ENCODE results near the gene MOGAT3. TPM values are rescaled to one million over a fixed set of nuclear protein-coding genes. Genes with fewer than 3 reads are reported as not detected.

Gene MOGAT3
- total RNA-seq: not detected in 2 replicates
- long read RNA-seq: 0 reads

DNA sequence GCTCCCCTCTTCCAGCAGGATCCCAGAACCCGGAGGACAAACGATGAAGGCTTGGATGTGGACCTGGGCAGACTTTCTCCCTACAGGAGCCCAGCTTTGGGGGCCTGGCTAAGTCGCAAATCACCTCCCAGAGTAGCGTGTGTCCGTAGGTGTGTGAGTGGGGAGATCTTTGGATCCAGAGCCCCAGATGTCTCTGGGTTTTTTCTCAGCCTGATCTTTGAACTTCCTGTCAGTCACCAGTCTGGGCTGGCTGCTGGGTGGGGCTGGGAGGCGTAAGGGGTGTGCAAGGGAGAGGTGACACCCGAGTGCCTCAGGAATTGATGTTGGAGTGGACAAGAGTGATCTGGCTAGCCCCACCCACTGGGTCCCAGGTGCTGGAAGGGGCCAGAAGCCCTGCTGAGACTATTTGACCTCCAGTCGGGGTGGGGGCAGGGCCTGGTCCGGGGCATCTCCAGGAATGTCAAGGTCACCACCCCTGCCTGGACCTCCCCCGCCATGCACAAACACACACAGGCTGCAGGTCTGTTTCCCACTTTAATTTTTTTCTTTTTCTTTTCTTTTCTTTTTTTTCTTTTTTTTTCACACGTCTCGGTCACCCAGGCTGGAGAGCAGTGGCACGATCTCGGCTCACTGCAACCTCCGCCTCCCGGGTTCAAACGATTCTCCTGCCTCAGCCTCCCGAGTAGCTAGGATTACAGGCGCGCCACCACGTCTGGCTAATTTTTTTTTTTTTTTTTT lies at the start of gene MOGAT3:
Gene MOGAT3 (minus strand): TSS at position 175 of the 738 bp plus-strand sequence. CDS start 182 bp downstream, outside the sequence.
- H3K27me3 Mint-ChIP-seq (ENCODE audit: low read depth): peaks cover 49% of the 10 kb centered on the region
- DNase-seq (ENCODE audit: low read depth, low spot score): no peak
- no peak within 1 kb of the TSS for H3K4me3 Mint-ChIP-seq
- H3K4me1 Mint-ChIP-seq: peaks cover 8% of the 10 kb centered on the region
- H3K36me3 Mint-ChIP-seq (ENCODE audit: low read depth): no peaks in the 10 kb centered on the region
- TF ChIP-seq, protein P1, sequence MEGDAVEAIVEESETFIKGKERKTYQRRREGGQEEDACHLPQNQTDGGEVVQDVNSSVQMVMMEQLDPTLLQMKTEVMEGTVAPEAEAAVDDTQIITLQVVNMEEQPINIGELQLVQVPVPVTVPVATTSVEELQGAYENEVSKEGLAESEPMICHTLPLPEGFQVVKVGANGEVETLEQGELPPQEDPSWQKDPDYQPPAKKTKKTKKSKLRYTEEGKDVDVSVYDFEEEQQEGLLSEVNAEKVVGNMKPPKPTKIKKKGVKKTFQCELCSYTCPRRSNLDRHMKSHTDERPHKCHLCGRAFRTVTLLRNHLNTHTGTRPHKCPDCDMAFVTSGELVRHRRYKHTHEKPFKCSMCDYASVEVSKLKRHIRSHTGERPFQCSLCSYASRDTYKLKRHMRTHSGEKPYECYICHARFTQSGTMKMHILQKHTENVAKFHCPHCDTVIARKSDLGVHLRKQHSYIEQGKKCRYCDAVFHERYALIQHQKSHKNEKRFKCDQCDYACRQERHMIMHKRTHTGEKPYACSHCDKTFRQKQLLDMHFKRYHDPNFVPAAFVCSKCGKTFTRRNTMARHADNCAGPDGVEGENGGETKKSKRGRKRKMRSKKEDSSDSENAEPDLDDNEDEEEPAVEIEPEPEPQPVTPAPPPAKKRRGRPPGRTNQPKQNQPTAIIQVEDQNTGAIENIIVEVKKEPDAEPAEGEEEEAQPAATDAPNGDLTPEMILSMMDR (conservative IDR thresholded peaks at IDR 0.05): no peak
- H3K27ac Mint-ChIP-seq (ENCODE audit: unreplicated experiment): no peak within 1 kb of the TSS
- H3K9me3 Mint-ChIP-seq: no peaks in the 10 kb centered on the region

GRCh38 chr7:101250324-101250723 lies 49.5 kb upstream of the MOGAT3 start:
- H3K27ac Mint-ChIP-seq (ENCODE audit: unreplicated experiment): no peak overlapping the region
- peak overlapping the region; percentile 98 for H3K4me3 Mint-ChIP-seq
- peaks cover 8% of the 10 kb centered on the region for H3K27me3 Mint-ChIP-seq (ENCODE audit: low read depth)
- H3K4me1 Mint-ChIP-seq: peaks cover 26% of the 10 kb centered on the region
- H3K36me3 Mint-ChIP-seq (ENCODE audit: low read depth): peaks cover 6% of the 10 kb centered on the region
- TF ChIP-seq, protein P1 (conservative IDR thresholded peaks at IDR 0.05): no peak
- no peaks in the 10 kb centered on the region for H3K9me3 Mint-ChIP-seq
- no peak for DNase-seq (ENCODE audit: low read depth, low spot score)

- no peak for DNase-seq (ENCODE audit: low read depth, low spot score)
- TF ChIP-seq, protein P1 (conservative IDR thresholded peaks at IDR 0.05): no peak
- Mint-ChIP-seq H3K4me3 (peak overlapping the region; percentile 66), H3K9me3 (no peaks in the 10 kb centered on the region), H3K27ac (ENCODE audit: unreplicated experiment) (no peak overlapping the region), H3K36me3 (ENCODE audit: low read depth) (peaks cover 6% of the 10 kb centered on the region), H3K4me1 (peaks cover 39% of the 10 kb centered on the region), H3K27me3 (ENCODE audit: low read depth) (peaks cover 2% of the 10 kb centered on the region)
Observed at GRCh38 chr7:101248276-101248675, 47.4 kb upstream of the MOGAT3 start.

- peak overlapping the region; percentile 93 for H3K27ac Mint-ChIP-seq (ENCODE audit: unreplicated experiment)
- TF ChIP-seq, protein P1 (conservative IDR thresholded peaks at IDR 0.05): no peak
- DNase-seq (ENCODE audit: low read depth, low spot score): no peak
Observed at GRCh38 chr7:101245147-101245668, 44.4 kb upstream of the MOGAT3 start.

DNA sequence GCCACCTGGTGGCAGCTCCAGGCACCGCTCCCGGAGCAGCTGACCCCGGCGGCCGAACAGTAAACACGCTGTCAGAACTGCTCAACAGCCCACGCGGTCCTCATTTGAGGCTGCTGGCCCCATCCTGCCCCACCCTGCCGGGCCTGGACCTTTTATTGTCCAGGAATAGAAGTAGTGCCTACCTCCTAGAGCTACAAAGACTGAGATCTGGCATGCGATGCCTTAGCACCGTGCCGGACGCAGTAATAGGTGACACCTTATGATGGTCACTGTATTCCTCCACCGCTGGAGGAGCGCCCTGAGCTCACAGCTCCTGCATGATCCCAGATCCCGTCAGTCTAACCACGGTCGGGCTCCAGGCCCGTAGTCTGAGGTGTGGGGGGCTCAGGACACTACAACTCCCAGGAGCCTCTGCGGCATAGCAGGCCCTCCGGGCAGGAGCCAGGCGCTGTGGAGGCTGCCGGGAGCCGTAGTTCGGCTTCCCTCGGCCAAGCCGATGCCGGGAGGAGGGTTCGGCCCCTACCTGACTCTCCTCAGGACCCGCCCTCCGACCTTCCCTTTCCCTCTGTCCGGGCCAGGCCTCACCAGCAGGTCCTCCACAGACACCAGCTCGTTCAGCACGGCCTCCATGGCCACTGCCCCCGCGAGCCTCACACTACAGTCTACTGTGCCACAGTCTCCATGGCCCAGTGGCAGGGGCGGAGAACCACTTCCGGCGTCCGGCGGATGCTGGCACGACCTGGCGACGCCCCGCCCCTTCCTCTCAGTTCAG lies 43.7 kb upstream of the MOGAT3 start, which contains the start of gene FIS1:
Gene FIS1 (minus strand): TSS at position 707 of the 772 bp plus-strand sequence. CDS start 77 bp downstream, at position 630.
- peaks cover 17% of the 10 kb centered on the region for H3K4me1 Mint-ChIP-seq
- H3K27me3 Mint-ChIP-seq (ENCODE audit: low read depth): no peaks in the 10 kb centered on the region
- peak within 1 kb of the TSS; percentile 95 for H3K4me3 Mint-ChIP-seq
- H3K9me3 Mint-ChIP-seq: no peaks in the 10 kb centered on the region
- H3K36me3 Mint-ChIP-seq (ENCODE audit: low read depth): peaks cover 4% of the 10 kb centered on the region
- peak within 1 kb of the TSS; percentile 93 for H3K27ac Mint-ChIP-seq (ENCODE audit: unreplicated experiment)
- TF ChIP-seq, protein P1 (conservative IDR thresholded peaks at IDR 0.05): peak; percentile 93
- DNase-seq (ENCODE audit: low read depth, low spot score): peak; percentile 89

More at GRCh38 chr7:101245147-101245668, 44.4 kb upstream of the MOGAT3 start:
- peak overlapping the region; percentile 95 for H3K4me3 Mint-ChIP-seq
- no peaks in the 10 kb centered on the region for H3K9me3 Mint-ChIP-seq
- no peaks in the 10 kb centered on the region for H3K27me3 Mint-ChIP-seq (ENCODE audit: low read depth)
- H3K4me1 Mint-ChIP-seq: peaks cover 21% of the 10 kb centered on the region
- H3K36me3 Mint-ChIP-seq (ENCODE audit: low read depth): peaks cover 4% of the 10 kb centered on the region

All from neural crest cell (in vitro differentiated cells).